ENCODE results near the gene HBM.
"Not testable (repeated sequence)": the region's sequence is repeated elsewhere in the genome, so short reads cannot be mapped to it uniquely, and the experiment has no call there.

The HBM gene

DNA sequence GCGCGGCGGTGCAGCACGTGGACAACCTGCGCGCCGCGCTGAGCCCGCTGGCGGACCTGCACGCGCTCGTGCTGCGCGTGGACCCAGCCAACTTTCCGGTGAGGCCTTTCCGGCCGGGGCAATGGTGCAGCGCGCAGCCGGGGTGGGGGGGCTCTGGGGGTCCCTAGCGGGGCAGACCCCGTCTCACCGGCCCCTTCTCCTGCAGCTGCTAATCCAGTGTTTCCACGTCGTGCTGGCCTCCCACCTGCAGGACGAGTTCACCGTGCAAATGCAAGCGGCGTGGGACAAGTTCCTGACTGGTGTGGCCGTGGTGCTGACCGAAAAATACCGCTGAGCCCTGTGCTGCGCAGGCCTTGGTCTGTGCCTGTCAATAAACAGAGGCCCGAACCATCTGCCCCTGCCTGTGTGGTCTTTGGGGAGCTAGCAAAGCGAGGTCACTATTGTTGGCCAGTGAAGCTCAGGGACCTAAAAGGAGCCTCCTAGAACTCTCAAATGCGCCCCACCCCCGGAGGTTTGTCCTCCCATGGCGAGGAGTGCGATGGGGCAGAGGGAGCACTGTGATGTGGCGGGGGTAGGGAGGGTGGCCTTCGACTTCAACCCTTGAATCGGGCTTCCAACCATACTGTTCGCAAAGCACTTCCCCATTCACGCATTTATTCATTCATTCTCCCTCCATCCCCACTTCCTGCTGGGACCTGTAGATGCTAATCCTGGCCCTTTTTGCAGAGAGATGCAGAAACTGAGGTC is 770 bp downstream of the HBM start:
- in situ Hi-C loops (cut with MboI; ENCODE audit: low sequenced_read_pairs), result no loop called here

DNA sequence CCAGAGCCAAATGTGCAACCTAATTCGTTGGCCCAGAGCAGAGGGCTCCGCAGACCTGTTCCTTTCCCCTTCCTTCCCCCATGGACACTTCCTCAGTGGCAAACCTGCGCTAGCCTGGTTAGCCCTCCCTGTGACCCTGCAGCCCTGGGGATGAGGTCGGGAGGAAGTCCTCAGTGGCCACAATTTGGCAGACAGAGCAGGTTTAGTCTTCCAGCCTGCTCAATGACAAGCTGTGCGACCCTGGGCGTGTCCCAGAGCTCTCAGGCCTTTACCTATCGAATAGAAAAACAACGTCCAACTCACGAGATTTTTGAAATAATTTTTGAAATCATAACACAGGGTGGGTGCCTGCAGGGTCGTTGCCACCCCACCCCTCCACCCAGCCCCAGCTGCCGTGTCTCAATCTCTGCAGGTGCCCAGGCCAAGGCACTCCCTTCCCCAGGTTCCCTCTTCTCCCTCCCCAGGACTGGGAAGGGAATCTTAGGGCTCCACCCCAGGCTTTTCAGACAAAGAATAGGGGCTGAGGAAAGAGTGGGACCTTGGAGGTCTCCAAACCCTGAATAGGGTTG is 1.4 kb downstream of the HBM start:
- in situ Hi-C loops (cut with MboI; ENCODE audit: low sequenced_read_pairs), result no loop called here

DNA sequence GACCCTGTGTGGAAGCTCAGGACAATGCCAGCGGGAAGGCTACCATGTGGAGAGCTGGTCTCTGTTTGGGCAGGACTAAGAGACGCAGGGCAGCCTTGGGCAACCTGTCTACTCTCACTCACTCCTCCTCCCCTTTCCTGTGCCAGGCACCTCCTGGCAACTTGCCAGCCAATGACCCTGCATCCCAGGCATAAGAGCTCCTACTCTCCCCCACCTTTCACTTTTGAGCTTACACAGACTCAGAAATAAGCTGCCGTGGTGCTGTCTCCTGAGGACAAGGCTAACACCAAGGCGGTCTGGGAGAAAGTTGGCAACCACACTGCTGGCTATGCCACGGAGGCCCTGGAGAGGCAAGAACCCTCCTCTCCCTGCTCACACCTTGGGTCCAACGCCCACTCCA is 2.6 kb downstream of the HBM start:
- in situ Hi-C loops (cut with MboI; ENCODE audit: low sequenced_read_pairs), result no loop called here

DNA sequence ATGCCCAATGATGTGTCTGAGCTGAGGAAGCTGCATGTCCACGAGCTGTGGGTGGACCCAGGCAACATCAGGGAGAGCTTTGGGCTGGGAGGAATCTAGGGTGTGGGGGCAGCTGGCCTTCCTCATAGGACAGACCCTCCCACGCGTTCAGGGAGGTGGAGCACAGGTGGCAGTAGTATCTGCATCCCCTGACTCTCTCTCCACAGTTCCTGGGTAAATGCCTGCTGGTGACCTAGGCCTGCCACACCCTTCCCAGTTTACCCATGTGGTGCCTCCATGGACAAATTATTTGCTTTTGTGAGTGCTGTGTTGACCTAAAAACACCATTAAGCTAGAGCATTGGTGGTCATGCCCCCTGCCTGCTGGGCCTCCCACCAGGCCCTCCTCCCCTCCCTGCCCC is 3.2 kb downstream of the HBM start:
- in situ Hi-C loops (cut with MboI; ENCODE audit: low sequenced_read_pairs), result no loop called here

DNA sequence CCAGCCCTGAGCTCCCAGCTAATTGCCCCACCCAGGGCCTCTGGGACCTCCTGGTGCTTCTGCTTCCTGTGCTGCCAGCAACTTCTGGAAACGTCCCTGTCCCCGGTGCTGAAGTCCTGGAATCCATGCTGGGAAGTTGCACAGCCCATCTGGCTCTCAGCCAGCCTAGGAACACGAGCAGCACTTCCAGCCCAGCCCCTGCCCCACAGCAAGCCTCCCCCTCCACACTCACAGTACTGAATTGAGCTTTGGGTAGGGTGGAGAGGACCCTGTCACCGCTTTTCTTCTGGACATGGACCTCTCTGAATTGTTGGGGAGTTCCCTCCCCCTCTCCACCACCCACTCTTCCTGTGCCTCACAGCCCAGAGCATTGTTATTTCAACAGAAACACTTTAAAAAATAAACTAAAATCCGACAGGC is 4.3 kb downstream of the HBM start:
- in situ Hi-C loops (cut with MboI; ENCODE audit: low sequenced_read_pairs), result not testable (repeated sequence)

DNA sequence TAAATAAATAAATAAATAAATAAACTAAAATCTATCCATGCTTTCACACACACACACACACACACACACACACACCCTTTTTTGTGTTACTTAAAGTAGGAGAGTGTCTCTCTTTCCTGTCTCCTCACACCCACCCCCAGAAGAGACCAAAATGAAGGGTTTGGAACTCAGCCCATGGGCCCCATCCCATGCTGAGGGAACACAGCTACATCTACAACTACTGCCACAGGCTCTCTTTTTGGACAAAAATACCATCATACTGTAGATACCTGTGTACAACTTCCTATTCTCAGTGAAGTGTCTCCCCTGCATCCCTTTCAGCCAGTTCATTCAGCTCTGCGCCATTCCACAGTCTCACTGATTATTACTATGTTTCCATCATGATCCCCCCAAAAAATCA is 5.0 kb downstream of the HBM start:
- in situ Hi-C loops (cut with MboI; ENCODE audit: low sequenced_read_pairs), result no loop called here

DNA sequence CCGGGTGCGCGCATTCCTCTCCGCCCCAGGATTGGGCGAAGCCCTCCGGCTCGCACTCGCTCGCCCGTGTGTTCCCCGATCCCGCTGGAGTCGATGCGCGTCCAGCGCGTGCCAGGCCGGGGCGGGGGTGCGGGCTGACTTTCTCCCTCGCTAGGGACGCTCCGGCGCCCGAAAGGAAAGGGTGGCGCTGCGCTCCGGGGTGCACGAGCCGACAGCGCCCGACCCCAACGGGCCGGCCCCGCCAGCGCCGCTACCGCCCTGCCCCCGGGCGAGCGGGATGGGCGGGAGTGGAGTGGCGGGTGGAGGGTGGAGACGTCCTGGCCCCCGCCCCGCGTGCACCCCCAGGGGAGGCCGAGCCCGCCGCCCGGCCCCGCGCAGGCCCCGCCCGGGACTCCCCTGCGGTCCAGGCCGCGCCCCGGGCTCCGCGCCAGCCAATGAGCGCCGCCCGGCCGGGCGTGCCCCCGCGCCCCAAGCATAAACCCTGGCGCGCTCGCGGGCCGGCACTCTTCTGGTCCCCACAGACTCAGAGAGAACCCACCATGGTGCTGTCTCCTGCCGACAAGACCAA is 6.7 kb downstream of the HBM start, which contains the start of gene HBA2:
TSS of gene HBA2 (plus strand) at position 503 of the 568 bp plus-strand sequence. CDS start at position 540, 37 bp downstream.
- in situ Hi-C loops (cut with MboI; ENCODE audit: low sequenced_read_pairs), result not testable (repeated sequence)

DNA sequence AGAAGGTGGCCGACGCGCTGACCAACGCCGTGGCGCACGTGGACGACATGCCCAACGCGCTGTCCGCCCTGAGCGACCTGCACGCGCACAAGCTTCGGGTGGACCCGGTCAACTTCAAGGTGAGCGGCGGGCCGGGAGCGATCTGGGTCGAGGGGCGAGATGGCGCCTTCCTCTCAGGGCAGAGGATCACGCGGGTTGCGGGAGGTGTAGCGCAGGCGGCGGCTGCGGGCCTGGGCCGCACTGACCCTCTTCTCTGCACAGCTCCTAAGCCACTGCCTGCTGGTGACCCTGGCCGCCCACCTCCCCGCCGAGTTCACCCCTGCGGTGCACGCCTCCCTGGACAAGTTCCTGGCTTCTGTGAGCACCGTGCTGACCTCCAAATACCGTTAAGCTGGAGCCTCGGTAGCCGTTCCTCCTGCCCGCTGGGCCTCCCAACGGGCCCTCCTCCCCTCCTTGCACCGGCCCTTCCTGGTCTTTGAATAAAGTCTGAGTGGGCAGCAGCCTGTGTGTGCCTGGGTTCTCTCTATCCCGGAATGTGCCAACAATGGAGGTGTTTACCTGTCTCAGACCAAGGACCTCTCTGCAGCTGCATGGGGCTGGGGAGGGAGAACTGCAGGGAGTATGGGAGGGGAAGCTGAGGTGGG is 7.6 kb downstream of the HBM start:
- in situ Hi-C loops (cut with MboI; ENCODE audit: low sequenced_read_pairs), result not testable (repeated sequence)

DNA sequence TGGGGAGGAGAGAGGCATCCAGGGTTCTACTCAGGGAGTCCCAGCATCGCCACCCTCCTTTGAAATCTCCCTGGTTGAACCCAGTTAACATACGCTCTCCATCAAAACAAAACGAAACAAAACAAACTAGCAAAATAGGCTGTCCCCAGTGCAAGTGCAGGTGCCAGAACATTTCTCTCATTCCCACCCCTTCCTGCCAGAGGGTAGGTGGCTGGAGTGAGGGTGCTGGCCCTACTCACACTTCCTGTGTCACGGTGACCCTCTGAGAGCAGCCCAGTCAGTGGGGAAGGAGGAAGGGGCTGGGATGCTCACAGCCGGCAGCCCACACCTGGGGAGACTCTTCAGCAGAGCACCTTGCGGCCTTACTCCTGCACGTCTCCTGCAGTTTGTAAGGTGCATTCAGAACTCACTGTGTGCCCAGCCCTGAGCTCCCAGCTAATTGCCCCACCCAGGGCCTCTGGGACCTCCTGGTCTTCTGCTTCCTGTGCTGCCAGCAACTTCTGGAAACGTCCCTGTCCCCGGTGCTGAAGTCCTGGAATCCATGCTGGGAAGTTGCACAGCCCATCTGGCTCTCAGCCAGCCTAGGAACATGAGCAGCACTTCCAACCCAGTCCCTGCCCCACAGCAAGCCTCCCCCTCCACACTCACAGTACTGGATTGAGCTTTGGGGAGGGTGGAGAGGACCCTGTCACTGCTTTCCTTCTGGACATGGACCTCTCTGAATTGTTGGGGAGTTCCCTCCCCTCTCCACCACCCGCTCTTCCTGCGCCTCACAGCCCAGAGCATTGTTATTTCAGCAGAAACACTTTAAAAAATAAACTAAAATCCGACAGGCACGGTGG is 8.4 kb downstream of the HBM start:
- in situ Hi-C loops (cut with MboI; ENCODE audit: low sequenced_read_pairs), result not testable (repeated sequence)

DNA sequence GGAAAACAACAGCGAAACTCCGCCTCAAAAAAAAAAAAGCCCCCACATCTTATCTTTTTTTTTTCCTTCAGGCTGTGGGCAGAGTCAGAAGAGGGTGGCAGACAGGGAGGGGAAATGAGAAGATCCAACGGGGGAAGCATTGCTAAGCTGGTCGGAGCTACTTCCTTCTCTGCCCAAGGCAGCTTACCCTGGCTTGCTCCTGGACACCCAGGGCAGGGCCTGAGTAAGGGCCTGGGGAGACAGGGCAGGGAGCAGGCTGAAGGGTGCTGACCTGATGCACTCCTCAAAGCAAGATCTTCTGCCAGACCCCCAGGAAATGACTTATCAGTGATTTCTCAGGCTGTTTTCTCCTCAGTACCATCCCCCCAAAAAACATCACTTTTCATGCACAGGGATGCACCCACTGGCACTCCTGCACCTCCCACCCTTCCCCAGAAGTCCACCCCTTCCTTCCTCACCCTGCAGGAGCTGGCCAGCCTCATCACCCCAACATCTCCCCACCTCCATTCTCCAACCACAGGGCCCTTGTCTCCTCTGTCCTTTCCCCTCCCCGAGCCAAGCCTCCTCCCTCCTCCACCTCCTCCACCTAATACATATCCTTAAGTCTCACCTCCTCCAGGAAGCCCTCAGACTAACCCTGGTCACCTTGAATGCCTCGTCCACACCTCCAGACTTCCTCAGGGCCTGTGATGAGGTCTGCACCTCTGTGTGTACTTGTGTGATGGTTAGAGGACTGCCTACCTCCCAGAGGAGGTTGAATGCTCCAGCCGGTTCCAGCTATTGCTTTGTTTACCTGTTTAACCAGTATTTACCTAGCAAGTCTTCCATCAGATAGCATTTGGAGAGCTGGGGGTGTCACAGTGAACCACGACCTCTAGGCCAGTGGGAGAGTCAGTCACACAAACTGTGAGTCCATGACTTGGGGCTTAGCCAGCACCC is 9.5 kb downstream of the HBM start:
- in situ Hi-C loops (cut with MboI; ENCODE audit: low sequenced_read_pairs), result no loop called here

DNA sequence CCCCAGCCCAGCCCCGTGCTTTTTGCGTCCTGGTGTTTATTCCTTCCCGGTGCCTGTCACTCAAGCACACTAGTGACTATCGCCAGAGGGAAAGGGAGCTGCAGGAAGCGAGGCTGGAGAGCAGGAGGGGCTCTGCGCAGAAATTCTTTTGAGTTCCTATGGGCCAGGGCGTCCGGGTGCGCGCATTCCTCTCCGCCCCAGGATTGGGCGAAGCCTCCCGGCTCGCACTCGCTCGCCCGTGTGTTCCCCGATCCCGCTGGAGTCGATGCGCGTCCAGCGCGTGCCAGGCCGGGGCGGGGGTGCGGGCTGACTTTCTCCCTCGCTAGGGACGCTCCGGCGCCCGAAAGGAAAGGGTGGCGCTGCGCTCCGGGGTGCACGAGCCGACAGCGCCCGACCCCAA is 10.2 kb downstream of the HBM start:
- in situ Hi-C loops (cut with MboI; ENCODE audit: low sequenced_read_pairs), result not testable (repeated sequence)

DNA sequence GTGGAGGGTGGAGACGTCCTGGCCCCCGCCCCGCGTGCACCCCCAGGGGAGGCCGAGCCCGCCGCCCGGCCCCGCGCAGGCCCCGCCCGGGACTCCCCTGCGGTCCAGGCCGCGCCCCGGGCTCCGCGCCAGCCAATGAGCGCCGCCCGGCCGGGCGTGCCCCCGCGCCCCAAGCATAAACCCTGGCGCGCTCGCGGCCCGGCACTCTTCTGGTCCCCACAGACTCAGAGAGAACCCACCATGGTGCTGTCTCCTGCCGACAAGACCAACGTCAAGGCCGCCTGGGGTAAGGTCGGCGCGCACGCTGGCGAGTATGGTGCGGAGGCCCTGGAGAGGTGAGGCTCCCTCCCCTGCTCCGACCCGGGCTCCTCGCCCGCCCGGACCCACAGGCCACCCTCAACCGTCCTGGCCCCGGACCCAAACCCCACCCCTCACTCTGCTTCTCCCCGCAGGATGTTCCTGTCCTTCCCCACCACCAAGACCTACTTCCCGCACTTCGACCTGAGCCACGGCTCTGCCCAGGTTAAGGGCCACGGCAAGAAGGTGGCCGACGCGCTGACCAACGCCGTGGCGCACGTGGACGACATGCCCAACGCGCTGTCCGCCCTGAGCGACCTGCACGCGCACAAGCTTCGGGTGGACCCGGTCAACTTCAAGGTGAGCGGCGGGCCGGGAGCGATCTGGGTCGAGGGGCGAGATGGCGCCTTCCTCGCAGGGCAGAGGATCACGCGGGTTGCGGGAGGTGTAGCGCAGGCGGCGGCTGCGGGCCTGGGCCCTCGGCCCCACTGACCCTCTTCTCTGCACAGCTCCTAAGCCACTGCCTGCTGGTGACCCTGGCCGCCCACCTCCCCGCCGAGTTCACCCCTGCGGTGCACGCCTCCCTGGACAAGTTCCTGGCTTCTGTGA is 11.0 kb downstream of the HBM start, which contains the start of gene HBA1:
TSS of gene HBA1 (plus strand) at position 204 of the 906 bp plus-strand sequence. CDS start at position 241, 37 bp downstream.
- in situ Hi-C loops (cut with MboI; ENCODE audit: low sequenced_read_pairs), result not testable (repeated sequence)

DNA sequence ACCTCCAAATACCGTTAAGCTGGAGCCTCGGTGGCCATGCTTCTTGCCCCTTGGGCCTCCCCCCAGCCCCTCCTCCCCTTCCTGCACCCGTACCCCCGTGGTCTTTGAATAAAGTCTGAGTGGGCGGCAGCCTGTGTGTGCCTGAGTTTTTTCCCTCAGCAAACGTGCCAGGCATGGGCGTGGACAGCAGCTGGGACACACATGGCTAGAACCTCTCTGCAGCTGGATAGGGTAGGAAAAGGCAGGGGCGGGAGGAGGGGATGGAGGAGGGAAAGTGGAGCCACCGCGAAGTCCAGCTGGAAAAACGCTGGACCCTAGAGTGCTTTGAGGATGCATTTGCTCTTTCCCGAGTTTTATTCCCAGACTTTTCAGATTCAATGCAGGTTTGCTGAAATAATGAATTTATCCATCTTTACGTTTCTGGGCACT is 11.6 kb downstream of the HBM start:
- in situ Hi-C loops (cut with MboI; ENCODE audit: low sequenced_read_pairs), result no loop called here

DNA sequence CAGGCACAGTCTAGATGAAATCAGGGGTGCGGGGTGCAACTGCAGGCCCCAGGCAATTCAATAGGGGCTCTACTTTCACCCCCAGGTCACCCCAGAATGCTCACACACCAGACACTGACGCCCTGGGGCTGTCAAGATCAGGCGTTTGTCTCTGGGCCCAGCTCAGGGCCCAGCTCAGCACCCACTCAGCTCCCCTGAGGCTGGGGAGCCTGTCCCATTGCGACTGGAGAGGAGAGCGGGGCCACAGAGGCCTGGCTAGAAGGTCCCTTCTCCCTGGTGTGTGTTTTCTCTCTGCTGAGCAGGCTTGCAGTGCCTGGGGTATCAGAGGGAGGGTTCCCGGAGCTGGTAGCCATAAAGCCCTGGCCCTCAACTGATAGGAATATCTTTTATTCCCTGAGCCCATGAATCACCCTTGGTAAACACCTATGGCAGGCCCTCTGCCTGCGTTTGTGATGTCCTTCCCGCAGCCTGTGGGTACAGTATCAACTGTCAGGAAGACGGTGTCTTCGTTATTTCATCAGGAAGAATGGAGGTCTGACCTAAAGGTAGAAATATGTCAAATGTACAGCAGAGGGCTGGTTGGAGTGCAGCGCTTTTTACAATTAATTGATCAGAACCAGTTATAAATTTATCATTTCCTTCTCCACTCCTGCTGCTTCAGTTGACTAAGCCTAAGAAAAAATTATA is 12.3 kb downstream of the HBM start:
- in situ Hi-C loops (cut with MboI; ENCODE audit: low sequenced_read_pairs), result no loop called here

DNA sequence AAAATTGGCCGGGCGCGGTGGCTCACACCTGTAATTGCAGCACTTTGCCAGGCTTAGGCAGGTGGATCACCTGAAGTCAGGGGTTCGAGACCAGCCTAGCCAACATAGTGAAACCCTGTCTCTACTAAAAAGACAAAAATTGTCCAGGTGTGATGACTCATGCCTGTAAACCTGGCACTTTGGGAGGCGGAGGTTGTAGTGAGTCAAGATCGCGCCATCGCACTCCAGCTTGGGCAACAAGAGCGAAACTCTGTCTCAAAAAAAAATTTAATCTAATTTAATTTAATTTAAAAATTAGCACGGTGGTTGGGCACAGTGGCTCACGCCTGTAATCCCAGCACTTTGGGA is 12.9 kb downstream of the HBM start:
- in situ Hi-C loops (cut with MboI; ENCODE audit: low sequenced_read_pairs), result no loop called here

DNA sequence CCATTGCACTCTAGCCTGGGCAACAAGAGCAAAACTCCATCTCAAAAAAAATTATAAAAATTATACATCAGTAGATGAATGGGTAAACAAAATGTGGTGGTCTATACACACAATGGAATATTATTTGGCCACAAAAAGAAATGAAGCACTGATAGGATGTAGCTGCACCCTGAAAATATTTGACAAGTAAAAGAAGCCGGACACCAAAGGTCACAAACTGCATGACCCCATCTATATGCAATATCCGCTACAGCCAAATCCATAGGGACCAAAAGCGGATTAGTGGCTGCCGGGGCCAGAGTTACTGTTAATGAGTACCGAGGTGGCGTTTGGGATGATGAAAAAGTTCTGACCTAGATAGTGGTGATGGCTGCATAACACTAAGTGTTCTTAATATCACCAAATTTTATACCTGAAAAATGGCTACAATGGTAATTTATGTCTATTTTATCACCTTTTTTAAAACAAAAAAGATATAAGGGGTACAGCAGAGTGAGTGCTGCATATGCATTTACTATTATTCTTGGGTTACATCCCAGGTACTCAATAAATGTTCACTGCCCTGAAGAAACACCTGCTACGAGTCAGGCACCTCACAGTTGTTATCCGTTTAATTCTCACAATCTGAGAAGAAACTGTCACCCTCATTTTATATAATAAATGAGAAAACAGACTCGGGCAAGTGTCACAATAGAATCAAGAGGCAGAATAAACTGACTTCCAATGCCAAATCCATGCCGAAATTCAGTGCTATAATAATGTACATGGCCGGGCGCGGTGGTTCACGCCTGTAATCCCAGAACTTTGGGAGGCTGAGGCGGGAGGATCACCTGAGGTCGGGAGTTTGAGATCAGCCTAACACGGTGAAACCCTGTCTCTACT is 13.7 kb downstream of the HBM start:
- in situ Hi-C loops (cut with MboI; ENCODE audit: low sequenced_read_pairs), result loop anchor here (5.0 kb wide), 1 partner anchor 62 kb away; no protein-coding TSS in a partner anchor

DNA sequence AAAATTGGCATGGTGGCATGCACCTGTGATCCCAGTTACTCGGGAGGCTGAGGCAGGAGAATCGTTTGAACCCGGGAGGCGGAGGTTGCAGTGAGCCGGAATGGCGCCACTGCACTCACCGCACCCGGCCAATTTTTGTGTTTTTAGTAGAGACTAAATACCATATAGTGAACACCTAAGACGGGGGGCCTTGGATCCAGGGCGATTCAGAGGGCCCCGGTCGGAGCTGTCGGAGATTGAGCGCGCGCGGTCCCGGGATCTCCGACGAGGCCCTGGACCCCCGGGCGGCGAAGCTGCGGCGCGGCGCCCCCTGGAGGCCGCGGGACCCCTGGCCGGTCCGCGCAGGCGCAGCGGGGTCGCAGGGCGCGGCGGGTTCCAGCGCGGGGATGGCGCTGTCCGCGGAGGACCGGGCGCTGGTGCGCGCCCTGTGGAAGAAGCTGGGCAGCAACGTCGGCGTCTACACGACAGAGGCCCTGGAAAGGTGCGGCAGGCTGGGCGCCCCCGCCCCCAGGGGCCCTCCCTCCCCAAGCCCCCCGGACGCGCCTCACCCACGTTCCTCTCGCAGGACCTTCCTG is 14.4 kb downstream of the HBM start, which contains the start of gene HBQ1:
TSS of gene HBQ1 (plus strand) at position 359 of the 575 bp plus-strand sequence. CDS start at position 387, 28 bp downstream.
- in situ Hi-C loops (cut with MboI; ENCODE audit: low sequenced_read_pairs), result loop anchor here (5.0 kb wide), 1 partner anchor 63 kb away; no protein-coding TSS in a partner anchor
